ENCODE results near the gene CNGB1.
"Not testable (repeated sequence)": the region's sequence is repeated elsewhere in the genome, so short reads cannot be mapped to it uniquely, and the experiment has no call there.

CNGB1 gene

GRCh38 chr16:57883480-57883879 is 87.4 kb downstream of the CNGB1 start:
- DNase-seq = no peak

GRCh38 chr16:57882792-57883191 is 88.1 kb downstream of the CNGB1 start:
- no peak for DNase-seq

GRCh38 chr16:57882206-57882605 is 88.7 kb downstream of the CNGB1 start:
- DNase-seq = no peak

GRCh38 chr16:57878586-57878985 is 92.3 kb downstream of the CNGB1 start:
- DNase-seq = no peak

- DNase-seq = no peak
These were observed 94.7 kb downstream of the CNGB1 start for GRCh38 chr16:57876210-57876609.

GRCh38 chr16:57875347-57875746 is 95.6 kb downstream of the CNGB1 start:
- no peak for DNase-seq

GRCh38 chr16:57873218-57873617 is 97.7 kb downstream of the CNGB1 start:
- DNase-seq = no peak

- DNase-seq = not testable (repeated sequence)
These were observed 98.2 kb downstream of the CNGB1 start for GRCh38 chr16:57872764-57873163.

- DNase-seq = no peak
These were observed 99.5 kb downstream of the CNGB1 start for GRCh38 chr16:57871456-57871855.

GRCh38 chr16:57870753-57871454 is 100.0 kb downstream of the CNGB1 start:
- no peak for DNase-seq

- DNase-seq = no peak
These were observed 101.9 kb downstream of the CNGB1 start for GRCh38 chr16:57868913-57869520.

- no peak for DNase-seq
These were observed 103.8 kb downstream of the CNGB1 start for GRCh38 chr16:57867000-57867561.

GRCh38 chr16:57866529-57866918 is 104.4 kb downstream of the CNGB1 start:
- no peak for DNase-seq

- no peak for DNase-seq
These were observed 105.0 kb downstream of the CNGB1 start for GRCh38 chr16:57865746-57866528.

- no peak for DNase-seq
These were observed 107.3 kb downstream of the CNGB1 start for GRCh38 chr16:57863434-57864160.

- DNase-seq = no peak
These were observed 108.1 kb downstream of the CNGB1 start for GRCh38 chr16:57862698-57863433.

- DNase-seq = no peak
These were observed 111.6 kb downstream of the CNGB1 start for GRCh38 chr16:57859331-57859730.

GRCh38 chr16:57858635-57859034 is 112.3 kb downstream of the CNGB1 start:
- DNase-seq = no peak

GRCh38 chr16:57857991-57858390 is 112.9 kb downstream of the CNGB1 start:
- not testable (repeated sequence) for DNase-seq

GRCh38 chr16:57855188-57855587 is 115.7 kb downstream of the CNGB1 start:
- no peak for DNase-seq

- DNase-seq = no peak
These were observed 118.7 kb downstream of the CNGB1 start for GRCh38 chr16:57852189-57852588.

- DNase-seq = no peak
These were observed 122.7 kb downstream of the CNGB1 start for GRCh38 chr16:57848181-57848580.
